GM21723 (cell line): ENCODE data around the gene CCDC47.
"Not testable (repeated sequence)": the region's sequence is repeated elsewhere in the genome, so short reads cannot be mapped to it uniquely, and the experiment has no call there.

Source experiments
- ATAC-seq: cut with Tn5 transposase; IDR thresholded peaks from one replicate; pipeline ENCODE4 v1.9.1; 2021; ENCODE audit warnings: mild to moderate bottlenecking, moderate library complexity; ENCODE audit not compliant: unreplicated experiment

The CCDC47 gene, protein sequence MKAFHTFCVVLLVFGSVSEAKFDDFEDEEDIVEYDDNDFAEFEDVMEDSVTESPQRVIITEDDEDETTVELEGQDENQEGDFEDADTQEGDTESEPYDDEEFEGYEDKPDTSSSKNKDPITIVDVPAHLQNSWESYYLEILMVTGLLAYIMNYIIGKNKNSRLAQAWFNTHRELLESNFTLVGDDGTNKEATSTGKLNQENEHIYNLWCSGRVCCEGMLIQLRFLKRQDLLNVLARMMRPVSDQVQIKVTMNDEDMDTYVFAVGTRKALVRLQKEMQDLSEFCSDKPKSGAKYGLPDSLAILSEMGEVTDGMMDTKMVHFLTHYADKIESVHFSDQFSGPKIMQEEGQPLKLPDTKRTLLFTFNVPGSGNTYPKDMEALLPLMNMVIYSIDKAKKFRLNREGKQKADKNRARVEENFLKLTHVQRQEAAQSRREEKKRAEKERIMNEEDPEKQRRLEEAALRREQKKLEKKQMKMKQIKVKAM

DNA sequence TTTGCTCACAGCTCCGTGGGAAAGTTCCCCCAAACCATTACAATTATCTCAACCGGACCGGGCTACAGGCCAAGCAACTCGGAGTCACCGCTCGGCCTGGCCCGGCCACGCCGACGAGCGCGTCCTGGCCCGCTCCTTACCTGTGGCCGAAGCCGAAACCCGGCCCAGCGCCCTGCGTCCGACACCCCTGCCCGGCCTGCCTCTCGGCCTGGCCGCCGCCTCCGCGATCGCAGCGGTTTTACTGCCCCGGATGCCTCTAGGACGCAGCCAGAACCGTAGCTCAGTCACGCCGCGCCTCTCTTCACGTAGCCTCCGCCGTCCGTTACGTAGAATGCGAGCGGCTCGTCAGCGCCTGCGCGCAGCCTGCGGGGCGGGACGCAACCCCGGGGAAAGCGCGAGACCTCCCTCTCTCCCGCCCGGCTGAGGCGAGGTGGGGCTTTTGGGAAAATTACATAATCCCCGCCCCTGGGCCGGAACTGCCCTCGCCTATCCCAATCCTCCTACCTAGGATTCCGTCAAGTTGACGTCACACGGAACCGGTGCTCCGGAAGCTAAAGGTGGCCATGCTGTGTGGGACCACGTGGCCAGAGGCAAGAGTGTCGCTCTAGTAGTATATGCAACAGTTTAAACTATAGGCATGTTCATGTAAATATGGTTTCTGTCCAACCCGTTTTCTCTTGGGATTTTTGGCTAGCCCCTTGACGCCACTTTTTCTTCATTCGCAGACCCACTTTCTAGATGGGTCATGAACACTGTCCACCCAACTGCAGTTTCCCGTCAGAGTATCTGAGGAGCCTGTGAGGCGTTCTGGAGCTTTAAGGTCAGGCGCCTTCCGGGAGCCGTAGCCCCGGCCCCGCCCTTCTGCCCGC, at the start of gene CCDC47:
TSS of gene CCDC47 (minus strand) at position 326 of the 869 bp plus-strand sequence. CDS start 7,422 bp downstream, outside the sequence.
- peak; percentile 88 for ATAC-seq

DNA sequence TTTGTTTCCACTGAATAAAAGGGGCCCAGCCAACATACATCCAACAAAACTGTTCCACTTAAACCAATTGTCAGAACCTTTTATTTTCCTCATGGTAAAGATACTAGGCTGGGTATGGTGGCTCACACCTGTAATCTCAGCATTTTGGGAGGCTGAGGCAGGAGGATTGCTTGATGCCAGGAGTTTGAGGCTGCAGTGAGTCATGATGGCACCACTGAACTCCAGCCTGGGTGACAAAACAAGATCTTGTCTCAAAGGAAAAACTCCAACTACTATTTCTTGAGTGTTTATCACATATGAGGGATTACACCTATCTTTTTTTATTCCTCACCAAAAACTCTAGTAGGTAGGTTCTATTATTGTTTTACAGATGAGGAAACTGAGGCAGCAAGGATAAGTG, 49.1 kb upstream of the CCDC47 start:
- ATAC-seq, result no peak

DNA sequence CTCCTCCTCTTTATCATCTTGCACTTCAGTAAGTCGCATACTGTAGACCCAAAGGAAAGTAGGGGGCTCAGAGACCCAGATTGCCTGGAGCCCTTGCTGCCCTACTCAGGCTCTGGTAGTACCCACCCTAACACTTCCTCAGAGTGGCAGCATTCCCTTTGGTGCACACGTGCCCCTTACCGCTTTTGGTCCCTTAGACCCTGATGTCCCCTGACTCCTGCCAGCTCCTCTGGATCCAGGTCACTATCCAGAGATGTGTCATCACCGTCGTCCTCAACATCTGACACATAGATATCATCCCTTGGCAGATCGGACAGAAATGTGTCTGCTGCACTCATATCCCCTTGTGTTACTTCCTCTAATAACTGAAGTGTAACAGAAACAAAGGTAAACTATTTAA, 48.4 kb upstream of the CCDC47 start:
- ATAC-seq, result no peak

DNA sequence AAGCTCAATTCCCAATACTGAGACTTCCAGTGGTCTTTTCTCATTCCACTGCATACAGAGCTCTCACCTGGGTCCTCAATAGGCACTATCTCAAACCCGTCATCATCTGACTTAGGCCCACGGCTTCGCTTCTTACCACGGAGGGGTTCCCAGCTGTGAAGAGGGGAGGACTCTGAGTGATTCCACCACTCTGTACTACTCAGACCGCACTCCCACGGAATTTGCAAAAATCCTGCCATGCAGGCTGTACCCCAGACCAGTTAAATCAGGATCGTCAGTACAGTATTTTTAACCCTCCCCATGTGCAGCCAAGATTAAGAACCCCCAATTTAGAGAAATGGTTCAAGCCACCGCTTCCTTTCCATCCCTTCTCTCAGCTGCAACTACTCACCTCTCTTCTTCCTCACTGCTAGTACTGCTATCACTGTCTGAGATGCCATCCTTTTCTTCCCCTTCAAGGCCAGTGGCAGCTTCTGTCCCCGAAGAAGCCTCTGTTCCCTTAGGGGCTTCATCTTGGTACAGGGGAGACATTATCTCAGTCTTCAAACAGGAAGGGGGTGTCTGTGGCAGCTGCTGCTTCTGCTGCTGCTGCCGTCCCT, 47.7 kb upstream of the CCDC47 start:
- ATAC-seq, result no peak

DNA sequence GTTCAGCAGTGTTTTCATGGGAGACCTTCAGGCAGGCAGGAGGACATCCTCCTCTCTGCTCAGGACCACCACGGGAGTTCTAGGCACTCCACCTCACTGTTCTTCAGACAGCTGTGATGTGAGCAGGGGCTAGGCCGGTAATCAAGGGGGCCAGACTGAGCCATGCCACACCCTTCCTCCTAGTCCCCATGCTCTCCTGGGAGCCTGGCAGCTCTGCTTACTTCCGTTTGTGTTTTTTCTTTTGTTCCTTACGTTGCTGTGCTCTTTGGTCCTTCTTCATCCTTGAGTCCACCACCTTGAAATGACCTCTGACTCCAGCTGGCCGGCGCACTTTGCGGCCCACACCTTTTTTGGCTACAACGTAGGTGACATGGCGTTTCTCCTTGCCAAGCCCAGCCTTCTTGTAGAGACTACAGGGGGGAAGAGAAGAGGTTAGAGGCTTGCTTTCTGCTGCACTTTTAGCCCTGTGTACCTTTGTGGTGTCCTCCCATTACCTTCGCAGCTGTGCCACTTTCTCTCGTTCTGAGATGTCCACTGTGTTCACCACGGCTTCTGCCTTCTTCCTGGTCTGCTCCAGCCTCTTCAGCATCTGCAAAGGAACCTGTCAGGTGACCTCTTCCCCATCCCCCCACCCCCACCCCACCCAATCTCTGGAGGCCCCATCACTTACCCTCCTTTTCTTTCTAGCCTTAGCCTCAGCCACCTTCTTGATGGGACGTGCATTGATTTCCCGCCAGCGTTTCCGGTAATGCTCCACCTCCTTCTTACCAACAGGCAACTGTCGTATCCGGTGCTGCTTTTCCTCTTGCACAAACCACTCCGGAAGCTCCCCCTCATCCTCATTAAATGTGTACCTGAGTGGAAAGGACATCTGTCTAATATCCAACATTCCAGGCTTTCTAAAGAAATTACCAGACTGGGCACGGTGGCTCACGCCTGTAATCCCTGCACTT, 46.5 kb upstream of the CCDC47 start:
- ATAC-seq, result no peak

DNA sequence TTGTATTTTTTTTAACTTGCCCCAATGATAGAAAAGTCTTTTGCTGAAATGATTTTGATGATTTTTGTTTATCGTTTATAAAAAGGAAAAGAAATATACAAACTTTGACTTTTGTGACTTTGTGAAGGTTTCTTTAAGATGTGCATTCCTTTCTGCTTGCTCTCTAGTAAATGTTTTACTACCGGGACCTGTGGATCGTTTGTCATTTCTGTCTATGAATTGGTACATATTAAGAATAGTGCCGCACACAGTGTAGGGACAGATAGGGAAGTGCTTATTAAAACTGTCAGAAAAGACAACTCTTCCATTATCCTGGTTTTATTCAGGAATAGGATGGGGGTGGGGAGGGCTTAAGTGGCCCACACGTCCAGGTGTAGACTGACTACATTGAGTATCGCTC, 45.7 kb upstream of the CCDC47 start:
- no peak for ATAC-seq

DNA sequence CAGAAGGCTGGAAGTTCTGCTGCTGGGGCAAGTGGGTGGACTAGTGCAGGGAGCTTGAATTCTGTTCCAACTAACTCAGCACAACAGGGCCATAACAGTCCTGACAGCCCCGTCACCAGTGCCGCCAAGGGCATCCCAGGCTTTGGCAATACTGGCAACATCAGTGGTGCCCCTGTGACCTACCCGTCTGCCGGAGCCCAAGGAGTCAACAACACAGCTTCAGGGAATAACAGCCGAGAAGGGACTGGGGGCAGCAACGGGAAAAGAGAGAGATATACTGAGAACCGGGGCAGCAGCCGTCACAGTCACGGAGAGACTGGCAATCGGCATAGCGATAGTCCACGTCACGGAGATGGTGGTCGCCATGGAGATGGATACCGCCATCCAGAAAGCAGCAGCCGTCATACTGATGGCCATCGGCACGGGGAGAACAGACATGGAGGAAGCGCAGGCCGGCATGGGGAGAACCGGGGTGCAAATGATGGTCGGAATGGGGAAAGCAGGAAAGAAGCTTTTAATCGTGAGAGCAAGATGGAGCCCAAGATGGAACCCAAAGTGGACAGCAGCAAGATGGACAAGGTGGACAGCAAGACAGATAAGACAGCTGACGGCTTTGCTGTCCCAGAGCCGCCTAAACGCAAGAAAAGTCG, 44.5 kb upstream of the CCDC47 start:
- no peak for ATAC-seq

DNA sequence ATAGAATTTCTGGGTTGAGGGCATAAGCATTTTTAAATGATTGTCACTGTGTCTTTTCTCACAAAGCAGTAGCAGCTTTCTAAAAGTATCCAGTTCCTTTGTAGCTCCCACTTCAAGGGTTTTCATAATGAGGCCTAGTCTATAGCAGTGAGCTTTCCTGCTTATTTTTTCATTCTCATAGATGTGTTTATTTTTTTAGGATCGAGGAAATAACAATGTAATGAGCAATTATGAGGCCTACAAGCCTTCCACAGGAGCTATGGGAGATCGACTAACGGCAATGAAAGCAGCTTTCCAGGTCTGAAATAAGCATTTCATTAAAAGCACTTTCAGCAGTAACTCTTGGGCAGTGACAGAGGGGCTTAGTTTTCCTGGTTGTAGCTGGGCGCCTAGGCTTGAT, 43.3 kb upstream of the CCDC47 start:
- ATAC-seq, result no peak

DNA sequence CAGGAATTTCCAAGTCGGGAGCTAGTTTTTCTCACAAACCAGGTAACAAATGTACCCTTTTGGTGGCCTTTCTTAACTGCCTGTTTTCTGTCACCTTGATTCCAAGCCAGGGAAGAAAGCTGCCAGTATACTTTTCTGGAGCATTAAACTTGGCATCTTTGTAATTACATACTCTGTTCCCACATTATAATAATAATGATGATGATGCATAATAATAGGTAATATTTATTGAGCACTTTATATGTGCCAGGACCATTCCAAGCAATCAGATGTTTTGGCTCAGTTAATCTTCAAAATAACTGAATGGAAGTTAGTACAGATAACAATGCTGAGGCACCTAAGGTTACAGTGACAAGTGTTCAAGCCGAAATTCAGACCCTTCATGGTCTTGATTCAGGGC, 42.7 kb upstream of the CCDC47 start:
- ATAC-seq, result no peak

DNA sequence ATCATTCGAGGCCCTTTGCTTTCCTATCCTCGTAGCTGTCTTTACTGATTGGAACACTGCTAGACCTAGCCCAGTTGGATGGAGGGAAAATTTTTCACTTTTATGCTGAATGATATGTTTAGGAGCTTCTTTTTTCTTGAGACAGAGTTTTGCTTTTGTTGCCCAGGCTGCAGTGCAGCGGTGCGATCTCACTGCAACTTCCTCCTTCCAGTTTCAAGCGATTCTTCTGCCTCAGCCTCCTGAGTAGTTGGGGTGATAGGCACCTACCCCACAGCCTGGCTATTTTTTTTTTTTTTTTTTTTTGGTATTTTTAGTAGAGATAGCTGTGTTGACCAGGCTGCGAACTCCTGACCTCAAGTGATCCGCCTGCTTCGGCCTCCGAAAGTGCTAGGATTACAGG, 36.6 kb upstream of the CCDC47 start:
- no peak for ATAC-seq

DNA sequence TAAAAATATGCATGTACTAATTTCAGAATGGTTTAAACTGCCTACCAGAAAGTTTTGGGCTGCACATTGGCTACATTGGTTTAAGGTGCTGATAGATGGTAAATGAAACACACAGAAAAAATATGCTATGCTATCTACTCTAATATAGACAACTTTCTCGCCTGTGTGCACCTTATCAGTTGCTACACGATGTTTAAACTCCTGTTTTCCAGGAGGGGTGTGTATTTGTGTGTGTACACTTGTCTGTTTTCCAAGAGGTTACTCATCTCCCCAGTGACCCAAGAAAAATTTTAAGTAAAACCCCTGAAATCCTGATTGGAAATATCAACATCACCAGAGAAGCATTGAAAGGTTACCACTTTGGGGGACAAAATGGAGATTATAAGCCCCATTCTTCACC, 32.2 kb upstream of the CCDC47 start:
- ATAC-seq, result no peak

DNA sequence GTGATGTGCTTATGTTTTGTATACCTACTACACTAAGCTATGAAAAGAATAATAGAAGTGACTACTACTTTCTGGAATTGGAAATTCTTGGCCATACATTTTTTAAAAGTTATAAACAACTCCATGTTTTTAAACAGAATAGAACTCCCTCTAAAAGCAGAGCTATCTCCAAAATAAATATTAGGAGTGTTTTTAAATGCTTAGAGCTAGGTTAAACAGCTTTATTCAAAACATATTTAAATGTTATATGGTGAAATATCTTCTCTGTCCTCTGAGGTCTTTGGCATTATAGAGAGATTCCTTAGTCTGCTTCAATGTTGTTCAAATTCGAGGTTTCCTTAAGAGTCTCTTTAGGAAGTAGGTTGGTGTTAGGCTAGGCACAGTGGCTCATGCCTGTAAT, 30.9 kb upstream of the CCDC47 start:
- ATAC-seq, result no peak

DNA sequence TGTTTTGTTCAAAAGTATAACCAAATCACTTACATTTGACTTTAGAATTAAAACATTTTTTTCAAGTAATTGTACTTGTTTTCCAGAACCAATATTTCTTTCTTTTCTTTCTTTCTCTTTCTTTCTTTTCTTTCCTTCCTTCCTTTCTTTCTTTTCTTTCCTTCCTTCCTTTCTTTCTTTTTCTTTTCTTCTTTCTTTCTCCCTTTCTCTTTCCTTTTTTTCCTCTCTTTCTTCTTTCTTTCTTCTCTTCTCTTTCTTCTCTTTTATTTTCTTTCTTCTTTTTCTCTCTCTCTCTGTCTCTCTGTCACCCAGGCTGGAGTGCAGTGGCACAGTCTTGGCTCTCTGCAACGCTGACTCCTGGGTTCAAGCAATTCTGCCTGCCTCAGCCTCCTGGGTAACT, 27.4 kb upstream of the CCDC47 start:
- no peak for ATAC-seq

DNA sequence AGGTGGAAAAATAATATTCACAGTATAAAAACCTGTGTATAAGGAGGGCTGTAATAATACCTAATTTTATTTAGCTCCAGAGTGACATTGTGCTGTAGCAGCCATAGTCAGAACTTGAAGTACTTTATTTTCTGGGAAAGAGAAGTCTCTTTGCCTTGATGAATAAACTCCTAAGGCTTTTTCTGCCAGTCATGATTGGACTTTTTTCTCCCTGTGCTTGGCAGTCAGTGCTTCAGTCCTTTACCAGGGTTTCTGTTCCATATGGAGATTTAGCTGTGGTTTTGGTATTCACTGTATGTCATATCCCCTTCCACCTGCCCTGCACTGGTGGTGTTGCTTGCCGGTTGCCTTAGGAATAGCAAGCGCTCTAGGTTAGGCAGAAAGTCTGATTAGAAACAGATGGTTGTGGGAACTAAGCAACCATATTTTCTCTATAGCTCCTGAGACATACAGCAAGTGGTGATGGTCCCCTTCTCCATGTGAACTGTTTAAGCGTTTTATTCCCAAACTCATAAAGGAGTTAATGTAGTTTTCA, 25.2 kb upstream of the CCDC47 start:
- no peak for ATAC-seq

DNA sequence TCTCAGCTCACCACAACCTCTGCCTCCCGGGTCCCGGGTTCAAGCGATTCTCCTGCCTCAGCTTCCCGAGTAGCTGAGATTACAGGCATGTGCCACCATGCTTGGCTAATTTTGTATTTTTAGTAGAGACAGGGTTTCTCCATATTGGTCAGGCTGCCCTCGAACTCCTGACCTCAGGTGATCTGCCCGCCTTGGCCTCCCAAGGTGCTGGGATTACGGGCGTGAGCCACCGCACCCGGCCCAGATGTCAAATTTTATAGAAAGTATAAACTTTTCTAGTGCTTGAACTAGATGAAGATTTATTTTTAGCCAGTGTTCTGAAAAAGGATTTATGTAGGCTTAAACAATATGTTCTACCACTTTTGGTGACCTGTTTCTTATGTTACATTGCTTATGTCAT, 23.0 kb upstream of the CCDC47 start:
- not testable (repeated sequence) for ATAC-seq

DNA sequence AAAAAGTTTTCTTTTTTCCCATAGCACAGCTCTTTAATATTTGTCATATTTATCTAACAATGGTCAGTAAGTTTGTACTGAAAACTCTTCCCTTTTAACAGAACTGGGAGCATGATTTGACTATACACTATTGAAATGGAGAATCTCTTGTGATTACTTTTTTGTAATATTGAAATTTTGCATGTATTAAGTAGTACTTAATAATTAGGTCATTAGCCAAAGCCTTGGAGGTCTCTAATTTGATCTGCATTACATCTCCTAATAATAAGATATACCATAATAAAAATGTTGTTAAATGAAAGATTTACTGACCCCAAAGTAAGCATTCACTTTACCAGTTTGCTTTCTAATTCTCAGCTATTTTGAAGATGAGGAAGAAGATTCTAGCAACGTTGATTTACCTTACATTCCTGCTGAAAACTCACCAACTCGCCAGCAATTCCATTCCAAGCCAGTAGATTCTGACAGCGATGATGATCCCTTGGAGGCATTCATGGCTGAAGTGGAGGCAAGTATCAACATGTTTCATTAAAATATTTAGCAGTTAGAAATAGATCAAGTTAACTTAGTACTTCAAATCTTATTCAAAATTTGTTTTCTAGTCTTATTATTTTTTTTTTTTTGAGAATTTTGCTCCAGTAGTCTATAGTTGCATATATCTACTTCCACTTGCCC, 18.8 kb upstream of the CCDC47 start:
- ATAC-seq, result no peak

DNA sequence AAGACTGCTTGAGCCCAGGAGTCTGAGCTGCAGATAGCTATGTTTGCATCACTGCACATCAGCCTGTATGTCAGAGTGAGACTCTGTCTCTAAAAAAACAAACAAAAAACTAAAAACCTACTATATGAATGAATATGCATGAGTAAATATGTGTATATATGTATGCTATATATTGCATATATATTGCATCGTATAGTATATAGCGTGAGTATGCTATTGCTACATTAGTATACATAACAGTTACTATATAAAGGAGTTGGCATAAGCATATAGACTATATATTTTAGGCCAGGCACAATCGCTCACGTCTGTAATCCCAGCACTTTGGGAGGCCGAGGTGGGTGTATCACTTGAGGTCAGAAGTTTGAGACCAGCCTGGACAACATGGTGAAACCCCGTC, 16.7 kb upstream of the CCDC47 start:
- ATAC-seq, result no peak

DNA sequence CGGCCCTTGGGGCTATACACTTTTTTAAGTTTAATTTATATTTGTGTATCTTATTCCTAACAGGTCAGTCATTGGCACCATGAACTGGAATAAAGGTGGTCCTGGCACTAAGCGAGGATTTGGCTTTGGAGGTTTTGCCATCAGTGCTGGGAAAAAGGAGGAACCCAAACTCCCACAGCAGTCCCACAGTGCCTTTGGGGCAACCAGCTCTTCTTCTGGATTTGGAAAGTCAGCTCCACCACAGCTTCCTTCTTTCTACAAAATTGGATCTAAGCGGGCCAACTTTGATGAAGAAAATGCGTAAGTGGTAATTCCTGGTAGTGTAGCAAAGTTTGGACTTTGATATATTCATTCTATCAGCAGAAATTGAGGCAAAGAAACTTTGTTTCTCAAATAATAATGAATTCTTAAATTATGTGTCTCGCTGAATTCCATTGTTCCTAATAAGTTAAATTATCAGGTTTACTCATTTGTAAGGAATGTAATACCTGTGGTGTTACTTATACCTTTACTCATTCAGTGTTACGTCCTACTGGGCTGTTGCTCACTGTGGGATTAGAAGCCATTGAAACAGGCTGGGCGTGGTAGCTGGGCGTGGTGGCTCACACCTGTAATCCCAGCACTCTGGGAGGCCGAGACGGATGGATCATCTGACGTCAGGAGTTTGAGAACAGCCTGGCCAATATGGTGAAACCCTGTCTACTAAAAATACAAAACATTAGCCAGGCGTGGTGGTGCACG, 13.7 kb upstream of the CCDC47 start:
- no peak for ATAC-seq
